DND-41 (cell line): Measurements from ENCODE around the gene ZCWPW1.
"Not testable (repeated sequence)": the region's sequence is repeated elsewhere in the genome, so short reads cannot be mapped to it uniquely, and the experiment has no call there.

Source experiments
- ATAC-seq: fragments of 200-7000 bp; cut with Tn5 transposase; 3 replicates; pipeline ENCODE4 v1.9.1; 2021; ENCODE audit warnings: low read depth; ENCODE audit not compliant: insufficient read depth
- DNase-seq: peaks from one replicate; pipeline ENCODE4 v3.0.0-alpha.2; 2020
- H2AFZ ChIP-seq: 2 replicates; pipeline ENCODE4 v1.6.0; 2012; ENCODE audit warnings: low read depth, low read length
- H3K27ac ChIP-seq: 2 replicates; pipeline ENCODE4 v1.5.1; 2012; ENCODE audit warnings: low read length, inconsistent platforms
- H3K27me3 ChIP-seq: fragments of 200-600 bp; sonication (generic); 2 replicates; pipeline ENCODE4 v1.6.0; 2012; ENCODE audit warnings: low read length, mild to moderate bottlenecking, inconsistent platforms; ENCODE audit not compliant: insufficient read depth, poor library complexity
- H3K36me3 ChIP-seq: 2 replicates; pipeline ENCODE4 v1.5.1; 2012; ENCODE audit warnings: low read length, inconsistent platforms; ENCODE audit not compliant: insufficient read depth
- H3K4me1 ChIP-seq: 2 replicates; pipeline ENCODE4 v1.5.1; 2012; ENCODE audit warnings: mild to moderate bottlenecking, low read length; ENCODE audit not compliant: insufficient read depth
- H3K4me2 ChIP-seq: 2 replicates; pipeline ENCODE4 v1.6.0; 2012; ENCODE audit warnings: mild to moderate bottlenecking, moderate library complexity, low read length, inconsistent platforms; ENCODE audit not compliant: insufficient read depth
- H3K4me3 ChIP-seq, 2 experiments: fragments of 200-600 bp in 1 of 2; shearing (Covaris generic) in 1 of 2; 2 replicates each; pipeline ENCODE4 v1.5.1; 2012 to 2016; ENCODE audit warnings: inconsistent platforms in 2 of 2, low read length in 2 of 2, mild to moderate bottlenecking in 2 of 2, low read depth in 1 of 2, moderate library complexity in 1 of 2
- H3K79me2 ChIP-seq: 2 replicates; pipeline ENCODE4 v1.6.0; 2012; ENCODE audit warnings: low read length, inconsistent platforms; ENCODE audit not compliant: insufficient read depth
- H3K9ac ChIP-seq: 2 replicates; pipeline ENCODE4 v1.6.0; 2012; ENCODE audit warnings: low read depth, mild to moderate bottlenecking, inconsistent platforms, low read length, moderate library complexity
- H3K9me3 ChIP-seq: 2 replicates; pipeline ENCODE4 v1.5.1; 2012; ENCODE audit warnings: low read length, moderate library complexity, mild to moderate bottlenecking, inconsistent platforms; ENCODE audit not compliant: insufficient read depth, severe bottlenecking
- H4K20me1 ChIP-seq: 2 replicates; pipeline ENCODE4 v1.6.0; 2012; ENCODE audit warnings: low read length; ENCODE audit not compliant: insufficient read depth
- CTCF ChIP-seq: IDR thresholded peaks from 2 replicates; pipeline ENCODE4 v1.5.1; 2012; ENCODE audit warnings: borderline replicate concordance, low read length, moderate library complexity, mild to moderate bottlenecking; ENCODE audit not compliant: poor library complexity, severe bottlenecking; ENCODE audit errors: extremely low read depth
- EZH2 ChIP-seq: IDR thresholded peaks from 3 replicates; pipeline ENCODE4 v1.6.1; 2012; ENCODE audit warnings: borderline replicate concordance, low read depth, mild to moderate bottlenecking, moderate library complexity, low read length, inconsistent platforms; ENCODE audit not compliant: severe bottlenecking

Gene ZCWPW1

GRCh38 chr7:100387695-100388094, 40.8 kb downstream of the ZCWPW1 start:
- no peak for ATAC-seq
- no peak overlapping the region for H3K4me3 ChIP-seq
- no peak overlapping the region for H2AFZ ChIP-seq
- no peak overlapping the region for H3K27ac ChIP-seq
- no peak for DNase-seq
- H4K20me1 ChIP-seq, result no peaks in the 10 kb centered on the region
- no peaks in the 10 kb centered on the region for H3K36me3 ChIP-seq
- H3K79me2 ChIP-seq, result no peaks in the 10 kb centered on the region
- no peaks in the 10 kb centered on the region for H3K27me3 ChIP-seq
- no peak overlapping the region for H3K4me2 ChIP-seq
- no peak overlapping the region for H3K9ac ChIP-seq
- no peak for TF ChIP-seq CTCF
- no peak for TF ChIP-seq EZH2
- H3K4me1 ChIP-seq, result no peaks in the 10 kb centered on the region
- no peaks in the 10 kb centered on the region for H3K9me3 ChIP-seq

GRCh38 chr7:100386940-100387339, 41.6 kb downstream of the ZCWPW1 start:
- Histone ChIP-seq H3K27me3 (no peaks in the 10 kb centered on the region), H3K36me3 (no peaks in the 10 kb centered on the region), H2AFZ (no peak overlapping the region), H3K79me2 (no peaks in the 10 kb centered on the region), H3K27ac (no peak overlapping the region), H3K4me3 (no peak overlapping the region), H3K9me3 (no peaks in the 10 kb centered on the region), H4K20me1 (no peaks in the 10 kb centered on the region), H3K4me2 (no peak overlapping the region), H3K4me1 (no peaks in the 10 kb centered on the region), H3K9ac (no peak overlapping the region)
- ATAC-seq (no peak), DNase-seq (no peak)
- TF ChIP-seq CTCF, result no peak
- no peak for TF ChIP-seq EZH2

- no peaks in the 10 kb centered on the region for H3K36me3 ChIP-seq
- no peak for TF ChIP-seq EZH2
- TF ChIP-seq CTCF, result no peak
- no peaks in the 10 kb centered on the region for H3K9me3 ChIP-seq
- H3K4me3 ChIP-seq, result no peak overlapping the region
- no peak overlapping the region for H3K27ac ChIP-seq
- no peaks in the 10 kb centered on the region for H4K20me1 ChIP-seq
- DNase-seq (no peak), ATAC-seq (no peak)
- H3K4me1 ChIP-seq, result no peaks in the 10 kb centered on the region
- no peak overlapping the region for H3K9ac ChIP-seq
- no peak overlapping the region; the same call in 1 of the 2 replicates for H2AFZ ChIP-seq
- H3K27me3 ChIP-seq, result no peaks in the 10 kb centered on the region
- no peaks in the 10 kb centered on the region for H3K79me2 ChIP-seq
- H3K4me2 ChIP-seq, result no peak overlapping the region
These were observed 43.7 kb downstream of the ZCWPW1 start for GRCh38 chr7:100384628-100385294.

GRCh38 chr7:100382234-100382853, 46.2 kb downstream of the ZCWPW1 start:
- not testable (repeated sequence) for H3K4me2 ChIP-seq, H3K27me3 ChIP-seq, H3K27ac ChIP-seq, H3K9ac ChIP-seq, H3K4me1 ChIP-seq, DNase-seq, H4K20me1 ChIP-seq, H3K4me3 ChIP-seq, H2AFZ ChIP-seq, H3K79me2 ChIP-seq, H3K9me3 ChIP-seq, H3K36me3 ChIP-seq
- peak; percentile 45; the same call in 2 of the 3 replicates for ATAC-seq

- H3K79me2 ChIP-seq, H3K9me3 ChIP-seq, H3K4me3 ChIP-seq, H3K36me3 ChIP-seq, H3K27ac ChIP-seq, H3K9ac ChIP-seq, DNase-seq, H3K27me3 ChIP-seq, H4K20me1 ChIP-seq, ATAC-seq, H3K4me1 ChIP-seq, H3K4me2 ChIP-seq, H2AFZ ChIP-seq: not testable (repeated sequence)
These were observed 46.8 kb downstream of the ZCWPW1 start for GRCh38 chr7:100381531-100382233.
